Measurements from ENCODE around the gene TMEM101. TPM values are rescaled to one million over a fixed set of nuclear protein-coding genes. Genes with fewer than 3 reads are reported as not detected.
A peak's percentile ranks its signal among the peaks of the same experiment; 100 is the strongest.
"Not testable (repeated sequence)": the region's sequence is repeated elsewhere in the genome, so short reads cannot be mapped to it uniquely, and the experiment has no call there.

TMEM101 gene
- total RNA-seq, 1 donor from 2014 or later = 15.4 TPM

DNA sequence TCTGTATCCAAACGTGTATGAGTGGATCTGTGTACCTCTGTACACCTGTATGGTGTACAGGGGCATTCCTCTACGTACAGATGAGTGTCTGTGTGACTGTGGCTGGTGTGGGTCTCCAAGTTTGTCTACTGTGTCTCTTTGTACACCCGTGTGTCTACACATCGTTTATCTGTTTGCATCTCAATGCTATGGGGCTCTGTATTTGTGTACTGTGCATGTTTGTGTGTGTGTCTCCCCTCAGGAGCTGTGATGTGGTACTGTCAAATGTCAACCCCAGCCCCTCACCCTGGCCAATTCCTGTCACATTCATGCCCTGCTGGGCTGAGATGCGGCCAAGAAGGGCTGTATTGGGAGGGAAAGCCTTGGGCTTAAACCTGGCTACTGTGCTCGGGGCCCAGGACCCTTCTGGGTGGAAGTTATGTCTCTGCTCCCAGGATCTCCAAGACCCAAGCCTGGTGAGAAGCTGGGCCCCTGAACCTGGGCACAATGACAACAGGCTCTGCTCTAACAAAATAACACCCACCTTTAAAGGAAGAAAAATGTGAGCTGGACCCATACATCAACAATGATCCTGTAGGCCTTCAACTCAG, 13.8 kb downstream of the TMEM101 start:
- DNase-seq (ENCODE audit: low spot score) = no peak

DNA sequence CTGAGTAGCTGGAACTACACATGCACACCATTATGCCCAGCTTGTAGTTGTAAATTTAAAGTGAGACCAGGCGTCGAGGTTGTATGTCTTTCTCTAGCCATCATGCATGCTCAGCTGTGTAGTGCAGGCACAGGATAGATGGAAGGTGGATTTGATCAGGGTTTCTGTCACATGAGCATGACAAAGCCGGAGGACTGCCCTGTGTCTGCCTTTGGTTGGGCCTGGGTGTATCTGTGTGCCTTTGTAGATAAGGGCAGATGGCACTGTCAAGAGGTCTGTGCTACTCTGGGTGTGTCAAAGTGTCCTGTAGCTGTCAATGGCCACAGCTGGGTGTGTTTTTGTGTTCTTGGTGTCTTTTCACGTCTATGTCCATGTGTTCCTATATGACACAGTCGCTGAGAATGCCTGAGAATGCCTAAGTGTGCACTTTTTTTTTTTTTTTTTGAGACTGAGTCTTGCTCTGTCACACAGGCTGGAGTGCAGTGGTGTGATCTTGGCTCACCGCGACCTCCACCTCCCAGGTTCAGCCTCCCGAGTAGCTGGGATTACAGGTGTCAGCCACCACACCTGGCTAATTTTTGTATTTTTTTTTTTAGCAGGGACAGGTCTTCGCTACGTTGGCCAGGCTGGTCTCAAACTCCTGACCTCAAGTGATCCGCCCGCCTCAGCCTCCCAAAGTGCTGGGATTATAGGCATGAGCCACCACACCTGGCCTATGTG, 14.5 kb downstream of the TMEM101 start:
- no peak for DNase-seq (ENCODE audit: low spot score)

DNA sequence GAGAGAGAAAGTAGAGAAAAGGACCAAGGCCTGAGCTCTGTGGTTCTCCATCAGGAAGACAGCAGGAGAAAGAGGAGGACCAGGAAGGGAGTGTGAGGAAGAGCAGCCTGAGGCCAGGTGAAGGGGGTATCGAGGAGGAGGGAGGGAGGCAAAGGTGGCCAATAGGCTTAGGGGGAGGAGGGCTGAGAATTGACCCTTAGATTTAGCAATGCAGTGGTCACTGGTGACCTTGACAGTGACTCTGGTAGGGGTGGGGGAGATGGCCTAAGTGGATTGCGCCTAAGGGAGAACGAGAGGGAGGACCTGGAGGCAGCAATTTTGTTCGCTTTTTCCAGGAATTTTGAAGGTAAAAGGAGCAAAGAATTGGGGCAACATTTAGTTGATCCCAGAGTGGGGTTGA, 15.7 kb downstream of the TMEM101 start:
- DNase-seq (ENCODE audit: low spot score) = no peak

DNA sequence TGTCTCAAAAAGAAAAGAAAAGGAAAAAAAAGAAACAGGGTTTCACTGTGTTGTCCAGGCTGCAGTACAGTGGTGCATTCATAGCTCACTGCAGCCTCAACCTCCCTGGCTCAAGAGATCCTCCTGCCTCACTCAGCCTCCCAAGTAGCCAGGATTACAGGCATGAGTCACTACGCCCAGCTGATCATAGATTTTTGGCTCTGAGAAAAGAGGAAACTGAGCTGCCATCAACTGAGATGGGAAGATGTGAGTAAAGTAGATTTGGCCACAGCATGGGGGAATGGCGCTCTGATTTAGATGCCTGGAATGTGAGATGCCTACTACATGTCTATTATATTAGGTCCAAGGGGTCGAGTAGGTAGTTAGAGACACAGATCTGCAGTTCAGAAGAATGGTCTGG, 16.2 kb downstream of the TMEM101 start:
- DNase-seq (ENCODE audit: low spot score) = no peak

DNA sequence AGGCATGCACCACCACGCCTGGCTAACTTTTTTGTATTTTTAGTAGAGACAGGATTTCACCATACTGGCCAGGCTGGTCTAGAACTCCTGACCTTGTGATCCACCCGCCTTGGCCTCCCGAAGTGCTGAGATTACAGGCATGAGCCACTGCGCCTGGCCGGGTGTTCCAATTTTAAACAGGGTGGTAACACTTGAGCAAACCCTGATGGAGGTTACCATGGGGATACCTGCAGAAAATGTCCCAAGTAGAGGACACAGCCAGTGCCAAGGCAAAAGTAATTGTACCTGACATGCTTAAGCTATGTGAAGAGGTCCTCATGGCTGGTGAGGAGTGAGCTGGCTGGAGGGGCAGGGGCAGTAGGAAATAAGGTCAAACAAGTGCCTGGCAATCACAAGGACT, 17.6 kb downstream of the TMEM101 start:
- not testable (repeated sequence) for DNase-seq (ENCODE audit: low spot score)

DNA sequence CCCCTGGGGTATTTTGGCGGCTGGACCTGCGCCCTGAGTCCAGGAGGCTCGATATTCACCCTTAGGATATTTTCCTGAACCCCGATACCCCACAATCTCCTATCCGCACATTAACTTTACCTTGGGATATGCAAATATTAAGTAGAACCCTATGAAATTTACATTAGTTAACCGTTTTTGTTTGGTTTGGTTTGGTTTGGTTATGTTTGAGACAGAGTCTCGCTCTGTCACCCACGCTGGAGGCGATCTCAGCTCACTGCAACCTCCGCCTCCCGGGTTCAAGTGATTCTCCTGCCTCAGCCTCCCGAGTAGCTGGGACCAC, 19.7 kb downstream of the TMEM101 start:
- no peak for DNase-seq (ENCODE audit: low spot score)

DNA sequence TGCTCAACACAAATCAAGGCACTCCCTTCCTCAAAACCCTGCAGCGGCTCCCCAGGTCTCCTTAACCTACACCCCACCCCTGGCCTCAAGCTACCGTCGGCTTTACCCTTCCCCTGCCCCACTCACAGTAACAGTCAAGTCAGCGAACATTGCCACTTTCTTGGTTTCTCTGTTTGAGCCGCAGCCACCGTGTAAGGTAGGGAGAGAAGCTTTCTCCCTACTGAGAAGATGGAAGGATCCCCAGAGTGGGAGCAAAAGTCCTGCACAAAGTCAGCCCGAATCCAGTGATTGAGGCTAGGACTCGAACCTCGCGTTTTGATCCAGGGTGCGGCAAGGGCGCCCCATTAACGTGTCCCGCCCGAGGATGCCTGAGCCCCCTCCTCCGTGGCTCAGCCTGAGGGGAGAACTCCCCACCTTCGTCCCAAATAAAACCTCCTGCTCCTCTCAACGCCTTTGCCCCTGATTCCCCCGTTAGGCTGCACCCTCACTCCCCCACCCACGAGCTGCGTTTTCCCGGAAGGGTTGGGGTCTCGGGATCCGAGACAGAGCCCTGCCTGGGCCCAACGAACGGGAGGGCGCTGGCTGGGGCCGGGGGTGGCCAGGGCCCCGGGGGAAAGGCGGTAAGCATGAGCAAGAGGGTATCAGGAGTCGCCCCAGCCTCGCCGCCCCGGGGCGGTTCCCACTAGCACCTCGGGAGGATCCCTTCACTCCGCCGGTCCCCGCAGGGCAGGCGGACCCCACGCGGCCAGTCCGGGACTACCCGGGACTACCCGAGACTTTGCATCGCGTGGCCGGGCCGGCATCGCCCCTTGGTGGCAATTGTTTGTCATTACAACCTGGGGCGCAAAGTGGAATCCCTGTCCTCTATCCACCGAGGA, 20.3 kb downstream of the TMEM101 start:
- DNase-seq (ENCODE audit: low spot score) = peak; percentile 94

DNA sequence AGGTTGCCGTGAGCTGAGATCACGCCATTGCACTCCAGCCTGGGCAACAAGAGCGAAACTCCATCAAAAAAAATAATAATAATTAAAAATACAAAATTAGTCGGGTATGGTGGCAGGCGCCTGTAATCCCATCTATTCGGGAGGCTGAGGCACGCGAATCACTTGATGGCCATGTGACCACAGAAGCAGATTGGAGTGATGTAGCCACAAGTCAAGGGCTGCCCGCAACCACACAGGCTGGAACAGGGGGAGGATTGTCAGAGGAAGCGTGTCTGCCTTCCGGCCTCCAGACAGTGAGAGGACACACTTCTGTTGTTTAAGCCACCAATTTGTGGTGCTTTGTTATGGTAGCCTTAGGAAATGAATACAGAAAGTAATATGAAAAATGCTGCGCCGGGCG, 22.1 kb downstream of the TMEM101 start:
- DNase-seq (ENCODE audit: low spot score) = no peak

DNA sequence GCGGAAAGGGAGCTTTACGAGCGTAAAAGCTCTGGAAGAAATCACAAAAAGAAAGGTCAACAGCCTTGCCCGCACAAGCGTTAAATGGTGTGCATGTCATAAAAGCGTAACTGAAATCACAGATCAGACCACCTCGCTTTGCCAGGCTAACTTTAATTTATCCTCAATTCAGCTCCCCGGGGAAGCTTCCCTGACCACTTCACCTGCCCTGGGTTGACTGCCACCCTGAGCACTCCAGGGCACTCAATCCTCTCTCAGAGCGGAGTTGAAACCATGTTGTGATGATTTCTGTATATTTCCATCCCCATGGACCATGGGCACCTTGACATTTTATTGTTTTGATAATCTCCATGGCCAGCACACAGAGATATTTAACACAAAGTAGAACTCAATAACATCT, 26.5 kb downstream of the TMEM101 start:
- DNase-seq (ENCODE audit: low spot score) = no peak

DNA sequence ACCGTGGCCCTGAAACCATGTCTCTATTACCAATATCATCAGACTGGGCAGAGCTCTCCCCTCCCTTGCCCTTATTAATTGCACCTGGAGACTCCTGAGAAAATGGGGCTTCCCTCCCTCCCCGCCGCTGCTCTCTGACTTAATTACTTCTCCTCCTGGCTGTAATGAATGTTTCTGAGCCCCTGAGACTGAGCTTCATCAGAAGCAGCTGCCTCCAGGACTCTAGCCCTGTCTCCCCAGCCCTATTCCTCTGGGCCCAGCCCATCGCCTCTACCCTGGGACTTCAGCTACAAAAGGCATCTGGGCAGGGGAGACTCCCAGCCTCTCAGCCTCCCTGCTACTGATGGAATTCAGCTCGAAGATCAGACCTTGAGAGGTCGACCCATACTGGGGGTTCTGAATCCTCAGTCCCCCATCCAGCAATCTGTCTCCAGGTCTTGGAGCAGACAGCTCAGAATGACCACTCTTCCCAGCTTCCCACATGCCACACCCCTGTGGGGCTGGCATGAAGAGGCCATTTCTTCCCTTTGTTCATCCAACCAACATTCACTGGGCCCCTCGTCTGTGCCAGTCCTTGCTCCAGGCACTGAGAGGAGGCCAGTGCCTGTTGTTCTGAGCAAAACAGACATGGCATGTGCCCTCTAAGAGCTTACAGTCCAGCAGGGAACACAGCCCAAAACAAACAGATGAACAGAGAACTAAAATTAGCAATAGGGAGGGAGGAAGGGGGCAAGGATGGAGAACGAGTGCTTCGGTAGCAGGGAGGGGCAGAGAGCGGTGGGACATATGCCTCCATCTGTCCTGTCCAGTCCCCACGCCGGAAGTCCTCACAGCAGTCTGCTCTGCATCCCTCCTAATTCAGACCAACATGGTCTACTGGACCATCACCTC, 27.4 kb downstream of the TMEM101 start:
- DNase-seq (ENCODE audit: low spot score) = no peak

DNA sequence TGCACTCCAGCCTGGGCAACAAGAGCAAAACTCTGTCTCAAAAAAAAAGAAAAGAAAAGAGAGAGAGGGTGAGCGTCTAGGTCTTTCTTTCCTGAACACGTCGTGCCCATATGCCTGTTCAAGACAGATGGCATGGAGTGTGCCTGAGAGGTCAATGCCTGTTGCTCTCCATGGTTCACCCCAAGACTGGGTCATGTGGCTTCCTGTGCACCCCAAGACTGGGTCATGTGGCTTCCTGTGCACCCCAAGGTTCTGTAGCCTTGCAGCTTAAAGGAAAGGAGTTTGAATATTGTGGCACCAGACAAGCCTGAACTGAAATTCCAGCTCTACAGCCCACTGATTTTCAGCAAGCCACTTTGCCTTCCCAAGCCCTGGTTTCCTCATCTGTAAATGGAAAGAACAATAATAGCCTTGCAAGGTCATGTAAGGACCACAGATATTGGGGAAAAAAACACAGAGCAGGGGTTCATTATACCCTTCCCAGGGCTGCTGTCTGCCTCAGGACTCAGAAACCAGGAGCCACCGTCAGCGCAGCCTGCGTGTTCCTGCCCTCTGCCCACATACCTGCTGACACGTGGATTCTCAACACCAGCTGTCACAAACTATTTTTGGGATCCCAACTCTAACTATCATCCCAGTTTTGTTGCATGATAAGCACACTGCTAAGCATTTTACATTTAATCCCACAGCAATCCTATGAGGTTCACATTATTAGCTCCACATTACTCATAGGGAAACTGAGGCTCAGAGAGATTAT, 28.4 kb downstream of the TMEM101 start:
- DNase-seq (ENCODE audit: low spot score) = no peak

DNA sequence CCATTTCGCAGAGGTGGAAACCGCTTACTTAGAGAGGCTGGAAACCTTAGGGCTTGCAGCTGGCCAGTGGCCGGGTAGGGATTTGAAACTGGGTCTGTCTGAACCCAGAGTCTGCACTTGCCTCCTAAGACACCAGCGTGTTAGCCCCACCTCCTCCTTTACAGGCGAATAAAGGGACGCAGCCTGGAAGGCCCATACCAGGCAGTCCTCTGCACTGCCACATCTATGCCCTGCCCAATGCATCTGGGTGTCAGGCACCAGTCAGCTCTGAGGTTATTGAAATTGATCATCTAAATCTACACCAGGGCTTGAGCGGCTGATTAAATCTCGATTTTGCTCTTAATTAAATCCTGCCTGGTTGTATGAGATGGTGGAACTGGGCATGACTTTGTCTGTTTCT, 30.2 kb downstream of the TMEM101 start:
- no peak for DNase-seq (ENCODE audit: low spot score)

DNA sequence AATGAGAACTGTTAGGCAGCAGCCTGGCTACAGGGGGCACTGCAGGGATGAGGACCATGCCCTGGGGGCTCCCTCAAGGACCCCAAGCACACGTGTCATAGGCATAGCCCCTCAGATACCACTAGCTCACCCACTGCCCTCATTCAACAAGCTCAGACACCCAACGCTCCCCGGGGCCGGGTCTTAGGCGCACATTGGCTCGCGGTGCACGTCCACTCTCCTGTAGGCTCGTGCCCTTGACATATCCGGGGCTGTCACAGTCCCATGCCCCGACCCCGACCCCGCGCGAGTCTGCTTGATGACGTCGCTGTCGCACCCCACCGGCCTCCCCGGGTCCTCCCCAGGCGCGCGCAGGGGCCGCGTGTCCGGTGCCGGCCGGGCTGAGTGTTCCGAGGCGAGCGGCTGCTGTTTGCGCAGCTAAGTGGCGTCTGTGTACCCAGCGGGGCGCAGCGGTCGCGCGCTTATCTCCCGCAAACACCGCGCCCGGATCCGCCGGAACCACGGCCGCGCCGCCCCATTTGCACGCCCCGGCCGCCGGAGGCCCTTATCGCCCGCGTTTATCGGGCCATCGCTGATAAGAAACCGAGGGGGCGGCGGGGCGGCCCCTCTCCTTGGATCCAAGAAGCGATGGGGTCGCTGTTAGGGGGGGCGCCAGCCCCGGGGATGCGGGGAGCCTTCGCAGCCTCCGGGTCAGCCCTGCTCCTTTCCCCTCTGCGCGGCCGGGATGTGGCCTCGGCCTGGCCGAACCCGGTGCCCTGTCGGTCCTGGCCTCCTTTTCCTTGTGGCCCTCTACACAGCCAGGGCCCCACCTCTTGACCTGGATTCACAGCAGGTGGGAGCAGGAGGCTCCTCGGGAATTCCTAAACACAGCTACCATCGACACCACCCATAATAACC, 31.0 kb downstream of the TMEM101 start:
- DNase-seq (ENCODE audit: low spot score) = no peak

DNA sequence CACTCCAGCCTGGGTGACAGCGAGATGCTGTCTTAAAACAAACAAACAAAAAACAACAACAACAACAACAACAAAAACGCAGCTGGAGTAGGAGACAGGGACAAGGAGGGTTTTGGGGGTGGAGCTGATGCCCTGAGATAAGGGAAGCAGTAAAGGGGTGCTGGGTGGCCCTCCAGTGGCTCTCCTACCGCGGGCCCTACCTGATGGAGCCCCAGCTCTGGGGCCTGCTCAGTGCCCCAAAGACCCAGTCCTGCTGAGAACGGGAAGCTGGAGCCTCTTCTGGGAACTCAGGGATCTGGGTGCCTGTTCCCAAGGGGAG, 31.6 kb downstream of the TMEM101 start:
- no peak for DNase-seq (ENCODE audit: low spot score)

DNA sequence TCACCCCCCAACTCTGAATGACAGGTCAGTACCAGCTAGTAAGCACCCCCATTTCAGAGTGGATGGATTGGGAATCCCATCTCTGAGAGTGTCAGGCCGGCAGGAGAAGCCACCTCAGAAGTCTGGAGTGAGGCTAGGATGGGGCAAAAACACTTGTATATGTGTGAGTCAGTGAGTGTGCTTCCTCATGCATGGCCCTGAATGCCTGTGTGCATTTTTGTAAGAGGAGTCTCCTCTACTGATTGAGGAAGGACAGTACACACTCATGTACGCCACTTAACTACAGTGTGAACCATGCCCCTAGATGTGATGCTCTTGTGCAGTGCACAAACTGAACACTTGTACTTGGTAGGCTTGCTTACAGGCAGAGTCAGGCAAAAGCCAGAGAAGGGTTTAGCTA, 32.6 kb downstream of the TMEM101 start:
- no peak for DNase-seq (ENCODE audit: low spot score)

DNA sequence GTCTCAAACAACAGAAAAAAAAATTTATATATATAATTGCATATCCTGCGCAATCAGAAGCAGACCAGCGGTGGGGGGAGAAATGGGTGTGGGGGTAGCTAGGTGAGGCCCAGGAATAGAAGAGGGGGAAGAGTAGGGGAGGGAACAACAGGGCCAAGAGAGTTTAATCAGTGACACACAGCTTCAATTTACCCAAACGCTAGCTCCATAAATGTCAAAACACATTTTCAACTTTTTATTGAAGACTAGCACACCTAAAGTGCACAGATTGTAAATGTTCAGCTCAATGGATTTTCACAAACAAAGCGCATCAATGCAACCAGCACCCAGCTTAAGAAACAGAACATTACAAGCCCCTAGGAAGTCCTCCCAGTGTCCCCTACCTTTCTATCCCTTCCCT, 35.1 kb downstream of the TMEM101 start:
- DNase-seq (ENCODE audit: low spot score) = no peak

DNA sequence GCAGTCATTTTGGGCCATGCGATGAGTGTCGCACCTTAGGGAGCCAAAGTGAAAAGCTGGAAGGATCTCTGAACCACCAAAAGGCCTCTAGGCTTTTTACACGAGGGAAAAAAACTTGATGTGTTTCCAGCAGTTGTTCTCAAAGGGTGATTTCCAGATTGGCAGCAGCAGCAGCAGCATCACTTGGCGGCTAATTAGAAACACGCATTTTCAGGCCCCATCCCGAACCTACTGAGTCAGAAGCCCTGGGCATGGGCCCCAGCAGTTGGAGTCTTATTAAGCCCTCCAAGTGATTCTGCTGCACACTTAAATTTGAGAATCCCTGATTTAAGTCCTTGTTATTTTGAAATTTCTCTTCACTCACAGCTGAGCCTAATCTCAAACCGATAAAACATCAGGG, 35.8 kb downstream of the TMEM101 start:
- no peak for DNase-seq (ENCODE audit: low spot score)

DNA sequence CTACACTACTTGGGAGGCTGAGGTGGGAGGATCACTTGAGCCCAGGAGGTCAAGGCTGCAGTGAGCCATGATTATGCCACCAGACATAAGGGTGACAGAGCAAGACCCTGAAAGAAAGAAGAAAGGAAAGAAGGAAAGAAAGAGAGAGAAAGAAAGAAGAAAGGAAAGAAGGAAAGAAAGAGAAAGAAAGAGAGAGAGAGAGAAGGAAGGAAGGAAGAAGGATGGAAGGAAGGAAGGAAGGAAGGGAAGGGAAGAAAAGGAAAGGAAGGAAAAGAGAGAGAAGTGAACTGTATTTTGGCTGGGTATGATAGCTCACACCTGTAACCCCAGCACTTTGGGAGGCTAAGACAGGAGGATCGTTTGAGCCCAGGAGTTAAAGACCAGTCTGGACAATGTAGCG, 36.7 kb downstream of the TMEM101 start:
- DNase-seq (ENCODE audit: low spot score) = no peak

DNA sequence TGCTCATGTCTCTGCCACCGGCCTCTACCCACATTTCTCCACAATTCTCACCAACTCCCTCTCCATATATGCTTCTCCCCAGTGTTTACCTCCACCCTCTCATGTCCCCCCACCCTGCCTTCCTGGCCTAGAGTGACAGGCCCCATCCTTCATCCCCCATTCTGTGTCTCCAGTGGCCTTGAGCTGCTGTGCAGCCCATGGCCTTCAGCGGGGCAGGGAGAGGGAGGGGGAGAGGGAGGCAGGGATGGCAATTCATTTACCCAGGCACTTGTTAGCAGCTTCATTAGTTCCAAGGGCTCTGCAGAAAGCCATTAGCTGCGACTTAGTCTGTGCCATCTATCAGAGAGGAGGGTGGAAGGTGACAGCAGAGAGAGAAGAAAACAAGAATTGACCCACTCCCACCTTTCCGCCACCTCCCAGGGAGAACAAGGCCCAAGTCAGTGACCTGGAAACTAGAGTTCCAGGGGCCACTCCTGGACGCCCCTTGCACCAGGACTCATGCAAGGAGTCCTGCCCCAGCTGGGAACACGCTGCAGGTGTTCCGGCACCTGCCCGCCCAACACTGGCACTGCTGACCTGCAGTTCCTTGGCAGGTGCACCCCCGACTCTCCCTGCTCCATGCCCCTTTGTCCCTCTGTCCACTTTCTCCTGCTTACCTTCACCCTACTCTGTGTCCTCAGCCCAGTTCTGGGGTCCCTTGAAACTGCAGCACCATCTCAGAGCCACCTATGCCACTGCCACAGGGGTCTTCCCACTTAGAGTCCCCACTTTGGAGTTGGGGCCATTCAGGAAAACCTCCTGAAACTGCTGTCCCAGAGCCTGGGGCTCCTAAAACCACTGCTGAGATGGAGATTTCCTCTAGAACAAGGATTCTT, 37.6 kb downstream of the TMEM101 start:
- DNase-seq (ENCODE audit: low spot score) = no peak
